Testis (tissue), 2 donors: Measurements from ENCODE around the gene MAN1B1.

Experiments used
- CTCF ChIP-seq, 3 experiments: fragments of 450-650 bp in 2 of 3; fragments of 200-600 bp in 1 of 3; sonication (generic) in 1 of 3; IDR thresholded peaks; one replicate each; pipeline ENCODE4 v1.5.1; 2016 to 2019; ENCODE audit warnings: antibody characterized with exemption in 3 of 3, mild to moderate bottlenecking in 2 of 3, moderate library complexity in 1 of 3
- POLR2A ChIP-seq: fragments of 450-650 bp; IDR thresholded peaks from one replicate; pipeline ENCODE4 v1.6.1; 2017; ENCODE audit warnings: antibody characterized with exemption, mild to moderate bottlenecking, moderate library complexity

- TF ChIP-seq POLR2A (no peak), CTCF (IDR thresholded peaks at IDR 0.05) (no peak)
Observed at GRCh38 chr9:137073992-137074399, 12.8 kb upstream of the MAN1B1 start.
